ENCODE results near the gene PLPP3. TPM values are rescaled to one million over a fixed set of nuclear protein-coding genes. Genes with fewer than 3 reads are reported as not detected.

Gene PLPP3
- total RNA-seq, 1 experiment from 2014 or later, result 3.4 TPM

DNA sequence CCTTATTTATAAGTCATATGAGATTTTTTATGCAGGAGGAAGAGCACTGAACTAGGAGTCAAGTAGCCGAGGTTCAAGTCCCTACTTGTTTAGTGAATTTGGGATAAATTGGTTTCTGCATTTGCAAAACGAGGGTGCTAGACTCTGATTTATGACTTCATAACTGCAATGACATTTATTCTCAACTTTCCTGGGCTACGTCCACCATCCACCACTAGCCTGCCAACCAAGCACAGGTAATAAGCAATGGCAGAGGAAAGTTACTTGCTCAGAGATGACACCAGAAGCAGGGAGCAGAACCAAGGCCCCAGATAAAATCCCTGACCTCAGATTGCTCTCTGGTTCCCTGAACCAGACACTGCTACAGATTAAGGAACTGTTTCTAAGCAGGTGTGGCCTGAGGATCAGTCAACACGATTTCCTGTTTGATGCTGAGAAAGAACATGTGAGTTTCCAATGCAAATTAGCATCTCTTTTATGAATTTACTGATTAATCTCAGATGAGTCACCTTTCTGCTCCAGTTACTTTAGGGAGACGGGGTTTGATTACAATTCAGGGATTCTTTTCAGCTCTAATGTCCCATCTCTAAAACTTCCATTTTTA, 52.7 kb downstream of the PLPP3 start:
- Histone ChIP-seq H3K4me3 (replicated peaks in 1 of 2; ENCODE audit: low read depth in 1 of 2, low read length in 2 of 2) (no peak overlapping the region), H3K27me3 (ENCODE audit: insufficient read depth, low read length) (no peaks in the 10 kb centered on the region), H3K9me2 (ENCODE audit: insufficient read depth) (no peaks in the 10 kb centered on the region), H2AFZ (ENCODE audit: low read depth, low read length, poor library complexity, severe bottlenecking) (no peak overlapping the region), H3K36me3 (ENCODE audit: control insufficient read depth in 1 of 2, insufficient read depth in 2 of 2, low read length in 2 of 2) (no peaks in the 10 kb centered on the region), H3K27ac (ENCODE audit: low read depth, low read length) (no peak overlapping the region), H3K4me1 (ENCODE audit: control insufficient read depth in 1 of 2, insufficient read depth in 2 of 2, low read length in 2 of 2) (no peaks in the 10 kb centered on the region; a peak in 1 of 4 replicates), H3K9me3 (ENCODE audit: control insufficient read depth in 1 of 2, insufficient read depth in 1 of 2, low read depth in 1 of 2, low read length in 2 of 2) (no peaks in the 10 kb centered on the region), H3K4me2 (ENCODE audit: low read length) (no peak overlapping the region), H3K79me2 (ENCODE audit: insufficient read depth, low read length) (no peaks in the 10 kb centered on the region), H4K20me1 (ENCODE audit: insufficient read depth) (no peaks in the 10 kb centered on the region), H3K9ac (ENCODE audit: low read length) (no peak overlapping the region)
- intact Hi-C loops (cut with micrococcal nuclease), result no loop called here
- BruUV-seq (replicated peaks), result no TSS peak
- TF ChIP-seq RAD21 (IDR thresholded peaks at IDR 0.05; ENCODE audit: low read depth), result no peak
- TF ChIP-seq, protein P1, sequence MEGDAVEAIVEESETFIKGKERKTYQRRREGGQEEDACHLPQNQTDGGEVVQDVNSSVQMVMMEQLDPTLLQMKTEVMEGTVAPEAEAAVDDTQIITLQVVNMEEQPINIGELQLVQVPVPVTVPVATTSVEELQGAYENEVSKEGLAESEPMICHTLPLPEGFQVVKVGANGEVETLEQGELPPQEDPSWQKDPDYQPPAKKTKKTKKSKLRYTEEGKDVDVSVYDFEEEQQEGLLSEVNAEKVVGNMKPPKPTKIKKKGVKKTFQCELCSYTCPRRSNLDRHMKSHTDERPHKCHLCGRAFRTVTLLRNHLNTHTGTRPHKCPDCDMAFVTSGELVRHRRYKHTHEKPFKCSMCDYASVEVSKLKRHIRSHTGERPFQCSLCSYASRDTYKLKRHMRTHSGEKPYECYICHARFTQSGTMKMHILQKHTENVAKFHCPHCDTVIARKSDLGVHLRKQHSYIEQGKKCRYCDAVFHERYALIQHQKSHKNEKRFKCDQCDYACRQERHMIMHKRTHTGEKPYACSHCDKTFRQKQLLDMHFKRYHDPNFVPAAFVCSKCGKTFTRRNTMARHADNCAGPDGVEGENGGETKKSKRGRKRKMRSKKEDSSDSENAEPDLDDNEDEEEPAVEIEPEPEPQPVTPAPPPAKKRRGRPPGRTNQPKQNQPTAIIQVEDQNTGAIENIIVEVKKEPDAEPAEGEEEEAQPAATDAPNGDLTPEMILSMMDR (IDR thresholded peaks at IDR 0.05 in 2 of 3, conservative IDR thresholded peaks at IDR 0.05 in 1 of 3; ENCODE audit: borderline replicate concordance in 1 of 3, insufficient read depth in 1 of 3, low read depth in 2 of 3, low read length in 2 of 3), result no peak
- no peak for TF ChIP-seq SIN3A (IDR thresholded peaks at IDR 0.05; ENCODE audit: low read depth)
- TF ChIP-seq EZH2phosphoT487 (IDR thresholded peaks at IDR 0.05; ENCODE audit: borderline replicate concordance), result no peak
- TF ChIP-seq ZNF274 (IDR thresholded peaks at IDR 0.05; ENCODE audit: low read depth, low read length), result no peak
- TF ChIP-seq POLR2A (IDR thresholded peaks at IDR 0.05; ENCODE audit: borderline replicate concordance, extremely low read depth, insufficient read depth, insufficient read length), result no peak
- no peak for TF ChIP-seq EZH2 (IDR thresholded peaks at IDR 0.05)
- no peak for TF ChIP-seq ZFX (IDR thresholded peaks at IDR 0.05)
- no peak for TF ChIP-seq EGR1 (IDR thresholded peaks at IDR 0.05; ENCODE audit: low read depth)
- no peak for TF ChIP-seq JUND (IDR thresholded peaks at IDR 0.05)
- TF ChIP-seq, protein P2, sequence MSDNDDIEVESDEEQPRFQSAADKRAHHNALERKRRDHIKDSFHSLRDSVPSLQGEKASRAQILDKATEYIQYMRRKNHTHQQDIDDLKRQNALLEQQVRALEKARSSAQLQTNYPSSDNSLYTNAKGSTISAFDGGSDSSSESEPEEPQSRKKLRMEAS (IDR thresholded peaks at IDR 0.05), result no peak
- no peak for ATAC-seq
- RAD21 ChIA-PET (ENCODE audit: low non-redundant PET in 1 of 2, low total read pairs in 2 of 2, uncharacterized antibody in 2 of 2, unreplicated experiment in 2 of 2), result no interaction called here
- no peak for DNase-seq (ENCODE audit: low read depth, low spot score)
- CTCF ChIA-PET, result no interaction called here
- POLR2A ChIA-PET, result no interaction called here
